HK-2 (cell line): ENCODE data around the gene BOD1.

Source experiments
- DNase-seq: peaks from one replicate; pipeline ENCODE4 v3.0.0-alpha.2; 2018; ENCODE audit not compliant: unreplicated experiment

Gene BOD1

GRCh38 chr5:173640156-173640804 lies 23.8 kb upstream of the BOD1 start:
- no peak for DNase-seq

DNA sequence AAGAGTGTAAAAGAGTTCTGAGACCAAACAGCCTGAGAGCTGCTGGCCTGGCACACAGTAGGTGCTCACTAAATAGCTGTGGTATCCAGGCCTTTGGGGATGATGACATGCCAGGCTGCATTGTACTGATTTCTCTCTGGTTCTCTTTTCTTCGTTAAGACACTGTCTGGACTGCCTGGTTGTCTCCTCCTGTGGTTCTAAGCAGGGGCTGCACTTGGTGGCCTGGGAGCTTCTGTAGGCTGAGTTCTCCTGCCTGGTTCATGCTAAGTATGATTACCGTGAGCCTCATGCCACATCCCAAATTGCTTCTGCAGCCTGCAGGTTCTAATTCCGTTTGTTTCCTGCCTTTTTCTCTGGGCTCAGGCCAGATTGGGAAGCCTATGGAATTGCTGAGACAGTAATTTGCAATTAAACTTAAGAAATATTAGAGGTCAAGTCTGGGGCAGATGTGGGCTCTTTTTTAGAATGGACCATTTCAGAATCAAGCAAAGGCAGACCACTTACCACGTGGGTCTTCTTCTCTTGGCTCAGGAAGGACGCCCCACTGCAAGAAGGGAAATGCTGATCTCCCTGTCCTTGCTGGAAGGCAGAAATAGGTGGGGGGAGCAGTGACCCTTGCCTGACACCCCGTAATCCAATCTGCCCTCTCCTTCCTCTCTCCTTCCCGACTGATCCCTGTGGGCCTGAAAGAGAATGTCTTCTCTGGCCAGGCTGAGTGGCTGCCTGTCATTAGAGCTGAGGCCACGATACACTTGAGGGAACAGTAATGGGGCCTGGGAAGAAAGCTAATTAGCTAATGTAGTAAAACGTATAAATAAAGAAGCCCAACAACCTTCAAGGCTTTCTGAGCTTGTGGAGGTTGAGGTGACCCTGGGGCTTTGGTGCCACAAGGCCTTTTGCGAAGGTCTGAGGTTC lies 21.9 kb upstream of the BOD1 start:
- DNase-seq = no peak

GRCh38 chr5:173637340-173637739 lies 20.9 kb upstream of the BOD1 start:
- DNase-seq = no peak

- DNase-seq = no peak
These were observed 18.1 kb upstream of the BOD1 start for GRCh38 chr5:173634465-173634983.

GRCh38 chr5:173633304-173633703 lies 16.9 kb upstream of the BOD1 start:
- no peak for DNase-seq

DNA sequence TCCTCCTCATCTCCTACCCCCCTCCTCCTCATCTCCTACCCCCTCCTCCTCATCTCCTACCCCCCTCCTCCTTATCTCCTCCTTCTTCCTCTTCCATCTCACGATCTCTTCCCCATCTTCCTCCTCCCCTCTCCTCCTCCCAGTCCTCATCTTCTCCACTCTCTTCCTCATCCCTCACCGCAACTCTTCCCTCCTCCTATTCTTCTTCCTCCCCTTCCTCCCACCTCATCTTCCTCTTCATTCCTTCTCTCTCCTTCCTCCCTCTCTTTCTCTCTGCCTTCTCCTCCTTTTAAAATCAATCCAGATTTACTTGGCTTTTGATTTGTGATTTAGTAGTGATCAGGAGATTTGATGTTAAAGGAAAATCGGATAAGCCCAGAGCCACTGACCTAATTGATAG lies 15.0 kb upstream of the BOD1 start:
- no peak for DNase-seq

DNA sequence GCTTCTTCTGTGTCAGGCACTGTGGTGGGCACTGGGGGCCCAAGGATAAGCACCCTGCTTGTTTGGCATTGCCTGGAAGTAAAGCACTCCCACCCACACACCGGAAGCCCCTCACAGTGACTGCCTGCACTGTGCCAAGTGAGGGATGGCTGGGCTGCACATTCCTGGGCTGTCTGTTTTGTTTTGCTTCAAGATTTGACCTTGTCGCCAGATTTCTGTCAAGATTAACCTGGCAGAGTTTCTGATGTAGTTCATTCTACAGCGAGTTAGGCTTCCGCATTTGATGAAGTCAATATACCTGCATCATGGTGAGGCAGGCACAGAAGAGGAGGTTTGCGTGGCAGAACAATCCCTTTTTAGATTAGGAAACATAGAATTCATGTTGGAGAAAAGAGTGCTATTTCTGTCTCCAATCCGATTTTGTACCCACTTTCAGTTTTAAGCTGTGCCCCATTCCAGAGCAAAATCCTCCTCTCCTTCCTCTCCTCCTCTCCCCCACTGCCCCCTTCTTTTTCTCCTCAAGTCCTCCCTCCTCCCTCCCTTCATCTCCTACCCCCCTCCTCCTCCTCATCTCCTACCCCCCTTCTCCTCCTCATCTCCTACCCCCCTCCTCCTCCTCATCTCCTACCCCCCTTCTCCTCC lies 14.4 kb upstream of the BOD1 start:
- no peak for DNase-seq

- no peak for DNase-seq
These were observed 13.2 kb upstream of the BOD1 start for GRCh38 chr5:173629628-173630027.

GRCh38 chr5:173628501-173628900 lies 12.1 kb upstream of the BOD1 start:
- no peak for DNase-seq

- no peak for DNase-seq
These were observed 11.5 kb upstream of the BOD1 start for GRCh38 chr5:173627860-173628392.

DNA sequence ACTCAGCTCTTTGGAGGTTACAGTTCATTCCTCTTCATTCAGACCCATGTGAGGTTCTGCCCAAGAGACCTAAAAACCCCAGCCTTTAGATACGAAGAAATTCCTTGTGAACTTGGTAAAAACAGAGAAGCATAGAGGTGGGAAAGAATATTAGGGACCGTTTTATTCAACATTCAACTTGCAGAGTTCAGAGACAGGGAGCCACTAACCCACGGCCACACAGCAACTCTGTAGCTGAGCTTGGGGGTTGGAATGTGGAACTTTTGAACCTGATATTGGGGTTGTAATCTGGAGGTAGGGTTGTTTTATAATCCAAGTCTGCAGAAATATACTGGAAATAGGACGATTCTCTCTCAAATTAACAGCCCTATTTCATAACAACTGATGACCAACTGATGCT lies 10.8 kb upstream of the BOD1 start:
- no peak for DNase-seq

DNA sequence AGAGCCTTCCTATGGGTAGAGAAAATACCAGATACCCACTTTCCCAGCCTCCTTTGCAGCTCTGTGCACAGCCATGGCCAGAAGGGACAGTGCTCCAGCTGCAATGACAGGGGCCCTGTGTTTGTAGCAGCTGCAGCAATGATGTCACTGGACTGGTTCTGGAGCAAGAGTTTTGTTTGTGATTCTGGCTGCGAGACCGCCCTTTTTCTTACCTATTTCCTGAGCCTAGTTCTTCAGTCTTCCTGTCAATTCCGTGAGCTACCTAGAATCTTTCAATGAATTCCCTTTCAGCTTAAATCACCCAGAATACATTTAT lies 10.0 kb upstream of the BOD1 start:
- DNase-seq = no peak

- DNase-seq = no peak
These were observed 9.4 kb upstream of the BOD1 start for GRCh38 chr5:173625673-173626504.

DNA sequence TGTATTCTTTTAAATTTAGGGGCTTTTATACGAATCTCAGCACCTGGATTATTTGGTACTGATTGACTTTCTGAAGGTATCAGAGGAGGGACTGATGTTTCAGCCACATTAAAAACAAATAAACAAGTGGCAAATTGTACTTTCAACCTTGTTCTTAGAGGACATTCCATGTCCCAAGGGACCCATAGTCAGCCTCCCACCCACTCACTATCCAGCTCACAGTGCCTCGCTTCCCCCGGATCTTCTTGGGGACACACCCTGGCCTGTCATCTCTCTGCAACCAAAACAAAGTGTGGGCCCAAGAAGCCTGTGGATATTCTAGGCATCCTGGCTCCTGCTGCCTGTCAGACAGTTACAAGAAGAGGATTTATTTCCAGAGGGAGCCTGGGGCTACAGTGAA lies 8.8 kb upstream of the BOD1 start:
- DNase-seq = no peak

DNA sequence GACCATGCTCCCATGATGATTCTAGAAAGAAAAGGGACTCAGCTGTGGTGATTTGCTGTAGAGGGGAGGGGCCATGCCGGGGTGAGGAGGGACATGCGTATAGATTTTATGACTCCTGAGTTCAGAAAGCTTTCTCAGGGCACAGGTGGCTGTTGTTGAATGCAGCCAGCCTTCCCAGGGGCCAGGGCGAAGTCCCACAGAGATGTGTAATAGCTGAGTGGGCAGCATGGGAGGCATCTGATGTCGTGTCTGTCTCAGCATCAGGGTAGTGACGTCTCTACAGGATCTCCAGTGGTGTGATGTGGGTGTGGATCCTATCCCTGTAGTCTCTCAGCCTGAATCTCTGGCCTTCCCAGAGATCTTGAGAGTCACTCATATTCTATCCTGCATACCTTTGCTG lies 7.8 kb upstream of the BOD1 start:
- DNase-seq = no peak

DNA sequence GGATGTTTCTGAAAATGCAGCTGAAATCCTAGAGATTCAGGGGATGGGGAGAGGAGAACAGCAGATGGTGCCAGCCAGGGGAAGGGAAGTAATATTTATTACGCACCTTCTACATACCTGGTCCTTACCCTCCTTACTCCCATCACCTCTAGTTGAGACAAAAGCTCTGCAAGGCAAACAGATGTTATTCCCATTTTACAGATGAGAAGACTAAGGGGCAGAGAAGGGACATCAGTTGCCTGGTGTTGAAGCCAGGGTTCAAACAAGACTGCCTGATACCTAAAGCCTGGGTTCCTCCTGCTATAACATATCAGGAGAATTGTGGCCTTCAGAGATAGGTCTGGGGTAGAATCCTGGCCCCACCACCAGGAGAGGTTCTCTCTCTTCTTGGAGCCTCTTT lies 7.3 kb upstream of the BOD1 start:
- DNase-seq = no peak

- no peak for DNase-seq
These were observed 6.9 kb upstream of the BOD1 start for GRCh38 chr5:173623296-173623771.

GRCh38 chr5:173622183-173623047 lies 6.0 kb upstream of the BOD1 start:
- no peak for DNase-seq

GRCh38 chr5:173620784-173621183 lies 4.3 kb upstream of the BOD1 start:
- DNase-seq = no peak

DNA sequence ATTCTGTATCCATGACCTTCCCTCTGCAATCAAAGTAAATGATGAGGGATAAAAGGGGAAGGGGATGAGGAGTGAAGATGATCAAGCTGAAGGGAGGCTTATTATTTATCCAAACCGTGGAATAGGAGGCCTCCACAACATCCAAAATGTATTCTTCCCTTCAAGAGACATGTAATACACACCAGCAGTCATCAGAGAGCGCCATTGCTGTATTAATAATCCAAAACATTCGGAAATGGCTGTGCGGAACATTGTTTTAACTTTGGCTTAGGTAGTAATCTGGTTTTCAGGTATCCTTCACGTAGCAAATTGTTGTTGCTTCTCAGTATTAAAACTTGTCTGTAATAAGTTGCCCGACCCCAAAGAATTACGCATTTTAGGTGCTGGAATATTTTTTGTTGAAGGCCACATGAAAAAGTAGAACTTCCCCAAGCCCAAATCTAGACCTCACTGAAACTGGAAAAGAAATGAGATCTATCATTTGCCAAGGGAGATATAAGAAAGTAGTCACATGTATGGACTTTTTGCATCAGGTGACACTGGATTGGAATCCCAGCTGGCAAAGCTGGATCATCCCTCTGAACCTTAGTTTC lies 2.6 kb upstream of the BOD1 start:
- no peak for DNase-seq
